ENCODE measurements around the gene PSMD9.
"Not testable (repeated sequence)": the region's sequence is repeated elsewhere in the genome, so short reads cannot be mapped to it uniquely, and the experiment has no call there.

Gene PSMD9

DNA sequence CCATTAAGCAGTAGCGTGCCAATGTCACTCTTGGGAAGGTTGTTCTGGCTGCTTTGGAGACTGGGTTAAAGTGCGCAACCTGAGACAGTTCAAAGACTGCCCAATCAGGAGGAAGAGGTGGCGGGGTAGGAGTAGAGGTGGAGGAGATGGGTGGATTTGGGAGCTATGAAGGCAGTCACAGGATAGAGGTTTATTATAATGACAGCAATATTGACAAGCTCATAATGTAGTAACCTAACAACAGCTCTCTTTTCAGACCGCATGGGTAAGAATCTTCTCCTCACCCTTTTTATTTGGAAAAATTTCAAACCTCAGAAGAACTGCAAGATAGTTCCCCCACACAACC is 5.3 kb upstream of the PSMD9 start:
- H3K9me3 ChIP-seq (replicated peaks; ENCODE audit: insufficient read depth, low read length): no peaks in the 10 kb centered on the region
- H3K9me2 ChIP-seq (replicated peaks; ENCODE audit: insufficient read depth, low read length): no peaks in the 10 kb centered on the region
- no peak overlapping the region for H3K4me3 ChIP-seq (ENCODE audit: low read length)
- no peak for DNase-seq
- no peaks in the 10 kb centered on the region for H3K79me2 ChIP-seq (ENCODE audit: low read length)
- H3F3A ChIP-seq (ENCODE audit: insufficient read depth, low read length): no peaks in the 10 kb centered on the region
- no peaks in the 10 kb centered on the region for H3K4me1 ChIP-seq (ENCODE audit: low read length)
- H3K9ac ChIP-seq (ENCODE audit: low read length): no peak overlapping the region
- H4K20me1 ChIP-seq (ENCODE audit: insufficient read depth, low read length): no peaks in the 10 kb centered on the region
- H3K36me3 ChIP-seq (replicated peaks; ENCODE audit: insufficient read depth, low read length): no peaks in the 10 kb centered on the region
- no peak overlapping the region for H3K27ac ChIP-seq (ENCODE audit: low read length)
- H2AFZ ChIP-seq (ENCODE audit: low read length): no peak overlapping the region
- no peak for TF ChIP-seq EZH2 (optimal IDR thresholded peaks at IDR 0.05; ENCODE audit: low read depth, low read length)
- TF ChIP-seq EZH2phosphoT487 (IDR thresholded peaks at IDR 0.05; ENCODE audit: low read length): no peak
- TF ChIP-seq, protein P1, sequence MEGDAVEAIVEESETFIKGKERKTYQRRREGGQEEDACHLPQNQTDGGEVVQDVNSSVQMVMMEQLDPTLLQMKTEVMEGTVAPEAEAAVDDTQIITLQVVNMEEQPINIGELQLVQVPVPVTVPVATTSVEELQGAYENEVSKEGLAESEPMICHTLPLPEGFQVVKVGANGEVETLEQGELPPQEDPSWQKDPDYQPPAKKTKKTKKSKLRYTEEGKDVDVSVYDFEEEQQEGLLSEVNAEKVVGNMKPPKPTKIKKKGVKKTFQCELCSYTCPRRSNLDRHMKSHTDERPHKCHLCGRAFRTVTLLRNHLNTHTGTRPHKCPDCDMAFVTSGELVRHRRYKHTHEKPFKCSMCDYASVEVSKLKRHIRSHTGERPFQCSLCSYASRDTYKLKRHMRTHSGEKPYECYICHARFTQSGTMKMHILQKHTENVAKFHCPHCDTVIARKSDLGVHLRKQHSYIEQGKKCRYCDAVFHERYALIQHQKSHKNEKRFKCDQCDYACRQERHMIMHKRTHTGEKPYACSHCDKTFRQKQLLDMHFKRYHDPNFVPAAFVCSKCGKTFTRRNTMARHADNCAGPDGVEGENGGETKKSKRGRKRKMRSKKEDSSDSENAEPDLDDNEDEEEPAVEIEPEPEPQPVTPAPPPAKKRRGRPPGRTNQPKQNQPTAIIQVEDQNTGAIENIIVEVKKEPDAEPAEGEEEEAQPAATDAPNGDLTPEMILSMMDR (IDR thresholded peaks at IDR 0.05; ENCODE audit: low read length): no peak
- H3K27me3 ChIP-seq (replicated peaks; ENCODE audit: insufficient read depth, low read length): no peaks in the 10 kb centered on the region
- no peak overlapping the region for H3K4me2 ChIP-seq (ENCODE audit: low read depth, low read length)

DNA sequence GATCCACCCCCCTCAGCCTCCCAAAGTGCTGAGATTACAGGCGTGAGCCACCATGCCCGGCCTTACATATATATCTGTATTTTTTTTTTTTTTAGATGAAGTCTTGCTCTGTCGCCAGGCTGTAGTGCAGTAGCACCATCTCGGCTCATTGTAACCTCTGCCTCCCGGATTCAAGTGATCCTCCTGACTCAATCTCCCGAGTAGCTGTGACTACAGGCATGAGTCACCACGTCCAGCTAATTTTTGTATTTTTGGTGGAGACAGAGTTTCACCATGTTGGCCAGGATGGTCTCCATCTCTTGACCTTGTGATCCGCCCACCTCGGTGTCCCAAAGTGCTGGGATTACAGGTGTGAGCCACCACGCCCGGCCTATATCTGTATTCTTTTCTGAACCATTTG is 3.5 kb upstream of the PSMD9 start:
- not testable (repeated sequence) for H3K4me1 ChIP-seq (ENCODE audit: low read length); DNase-seq; H3K36me3 ChIP-seq (replicated peaks; ENCODE audit: insufficient read depth, low read length); H2AFZ ChIP-seq (ENCODE audit: low read length); H3F3A ChIP-seq (ENCODE audit: insufficient read depth, low read length); H3K9me2 ChIP-seq (replicated peaks; ENCODE audit: insufficient read depth, low read length); H3K27me3 ChIP-seq (replicated peaks; ENCODE audit: insufficient read depth, low read length); H3K4me2 ChIP-seq (ENCODE audit: low read depth, low read length); H3K27ac ChIP-seq (ENCODE audit: low read length); H3K4me3 ChIP-seq (ENCODE audit: low read length); H3K9ac ChIP-seq (ENCODE audit: low read length); H3K9me3 ChIP-seq (replicated peaks; ENCODE audit: insufficient read depth, low read length); H4K20me1 ChIP-seq (ENCODE audit: insufficient read depth, low read length)
- H3K79me2 ChIP-seq (ENCODE audit: low read length): peaks cover 12% of the 10 kb centered on the region

- Histone ChIP-seq H3K27ac (ENCODE audit: low read length) (no peak overlapping the region), H3K9ac (ENCODE audit: low read length) (peak overlapping the region; percentile 20; the same call in 1 of the 2 replicates), H3F3A (ENCODE audit: insufficient read depth, low read length) (peaks cover 8% of the 10 kb centered on the region; the same call in 1 of the 2 replicates), H2AFZ (ENCODE audit: low read length) (peak overlapping the region; percentile 88), H3K4me3 (ENCODE audit: low read length) (peak overlapping the region; percentile 85), H3K9me3 (replicated peaks; ENCODE audit: insufficient read depth, low read length) (no peaks in the 10 kb centered on the region), H3K9me2 (replicated peaks; ENCODE audit: insufficient read depth, low read length) (no peaks in the 10 kb centered on the region), H3K4me1 (ENCODE audit: low read length) (0 out of 2 replicates have a peak, but pooled peaks cover 7% of the 10 kb centered on the region), H3K4me2 (ENCODE audit: low read depth, low read length) (peak overlapping the region; percentile 82), H3K79me2 (ENCODE audit: low read length) (peaks cover 27% of the 10 kb centered on the region), H3K36me3 (replicated peaks; ENCODE audit: insufficient read depth, low read length) (no peaks in the 10 kb centered on the region), H3K27me3 (replicated peaks; ENCODE audit: insufficient read depth, low read length) (no peaks in the 10 kb centered on the region), H4K20me1 (ENCODE audit: insufficient read depth, low read length) (no peaks in the 10 kb centered on the region)
- DNase-seq: no peak
- TF ChIP-seq EZH2phosphoT487 (IDR thresholded peaks at IDR 0.05; ENCODE audit: low read length) (no peak), EZH2 (optimal IDR thresholded peaks at IDR 0.05; ENCODE audit: low read depth, low read length) (no peak)
- TF ChIP-seq, protein P1 (IDR thresholded peaks at IDR 0.05; ENCODE audit: low read length): no peak
Measured at GRCh38 chr12:121888083-121888477, 510 bp upstream of the PSMD9 start.

DNA sequence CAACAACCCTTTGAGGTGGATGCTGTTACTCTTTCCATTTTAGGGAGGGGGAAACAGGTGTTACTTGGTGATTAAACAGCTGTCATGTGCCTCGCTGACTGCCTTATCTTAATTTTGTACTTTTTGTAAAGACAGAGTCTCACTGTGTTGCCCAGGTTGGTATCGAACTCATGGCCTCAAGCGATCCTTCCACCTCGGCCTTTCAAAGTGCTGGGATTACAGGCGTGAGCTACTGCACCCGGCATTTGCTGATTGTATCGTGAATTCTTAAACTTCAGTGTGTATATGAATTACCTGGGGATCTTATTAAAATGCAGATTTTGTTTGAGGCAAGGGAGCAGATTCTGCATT is 659 bp downstream of the PSMD9 start:
- Histone ChIP-seq H2AFZ (ENCODE audit: low read length) (peak overlapping the region; percentile 83; the same call in 1 of the 2 replicates), H3K9me3 (replicated peaks; ENCODE audit: insufficient read depth, low read length) (no peaks in the 10 kb centered on the region), H3K79me2 (ENCODE audit: low read length) (peaks cover 30% of the 10 kb centered on the region), H4K20me1 (ENCODE audit: insufficient read depth, low read length) (no peaks in the 10 kb centered on the region), H3K27ac (ENCODE audit: low read length) (peak overlapping the region; percentile 78), H3K9ac (ENCODE audit: low read length) (peak overlapping the region; percentile 81), H3K36me3 (replicated peaks; ENCODE audit: insufficient read depth, low read length) (no peaks in the 10 kb centered on the region), H3K4me2 (ENCODE audit: low read depth, low read length) (peak overlapping the region; percentile 81), H3F3A (ENCODE audit: insufficient read depth, low read length) (peaks cover 8% of the 10 kb centered on the region), H3K9me2 (replicated peaks; ENCODE audit: insufficient read depth, low read length) (no peaks in the 10 kb centered on the region), H3K4me3 (ENCODE audit: low read length) (peak overlapping the region; percentile 85), H3K27me3 (replicated peaks; ENCODE audit: insufficient read depth, low read length) (no peaks in the 10 kb centered on the region), H3K4me1 (ENCODE audit: low read length) (peaks cover 14% of the 10 kb centered on the region; the same call in 1 of the 2 replicates)
- no peak for TF ChIP-seq EZH2 (optimal IDR thresholded peaks at IDR 0.05; ENCODE audit: low read depth, low read length)
- TF ChIP-seq, protein P1 (IDR thresholded peaks at IDR 0.05; ENCODE audit: low read length): no peak
- TF ChIP-seq EZH2phosphoT487 (IDR thresholded peaks at IDR 0.05; ENCODE audit: low read length): no peak
- DNase-seq: no peak

- H3K36me3 ChIP-seq (replicated peaks; ENCODE audit: insufficient read depth, low read length); H3K9me3 ChIP-seq (replicated peaks; ENCODE audit: insufficient read depth, low read length); H2AFZ ChIP-seq (ENCODE audit: low read length); H3F3A ChIP-seq (ENCODE audit: insufficient read depth, low read length); H3K27ac ChIP-seq (ENCODE audit: low read length); H4K20me1 ChIP-seq (ENCODE audit: insufficient read depth, low read length); H3K9me2 ChIP-seq (replicated peaks; ENCODE audit: insufficient read depth, low read length); H3K27me3 ChIP-seq (replicated peaks; ENCODE audit: insufficient read depth, low read length); DNase-seq: not testable (repeated sequence)
- Histone ChIP-seq H3K4me1 (ENCODE audit: low read length) (peaks cover 14% of the 10 kb centered on the region; the same call in 1 of the 2 replicates), H3K9ac (ENCODE audit: low read length) (peak overlapping the region; percentile 81), H3K4me3 (ENCODE audit: low read length) (peak overlapping the region; percentile 85), H3K4me2 (ENCODE audit: low read depth, low read length) (peak overlapping the region; percentile 81), H3K79me2 (ENCODE audit: low read length) (peaks cover 34% of the 10 kb centered on the region)
Measured at GRCh38 chr12:121889661-121890060, 1.1 kb downstream of the PSMD9 start.
